Astrocyte (in vitro differentiated cells and primary cell): ENCODE data around the gene BRD4. TPM values are rescaled to one million over a fixed set of nuclear protein-coding genes. Genes with fewer than 3 reads are reported as not detected.

Source experiments
- DNase-seq: peaks from one replicate; pipeline ENCODE4 v3.0.0-alpha.2; 2010; ENCODE audit warnings: low read depth
- FAIRE-seq: peaks from 2 replicates; lab custom pipeline; 2011; peaks lifted over from hg19 to GRCh38; lab: Jason Lieb, UNC
- H2AFZ ChIP-seq: 2 replicates; pipeline ENCODE4 v1.6.0; 2012; ENCODE audit warnings: low read depth, low read length, inconsistent platforms
- H3K27ac ChIP-seq: 2 replicates; pipeline ENCODE4 v1.5.1; 2011; ENCODE audit warnings: low read depth, low read length, inconsistent platforms
- H3K27me3 ChIP-seq: 2 replicates; pipeline ENCODE4 v1.6.0; 2011; ENCODE audit warnings: low read length, inconsistent platforms; ENCODE audit not compliant: insufficient read depth
- H3K36me3 ChIP-seq: 2 replicates; pipeline ENCODE4 v1.5.1; 2011; ENCODE audit warnings: low read length, inconsistent platforms; ENCODE audit not compliant: insufficient read depth
- H3K4me1 ChIP-seq: 2 replicates; pipeline ENCODE4 v1.5.1; 2011; ENCODE audit warnings: low read length, inconsistent platforms; ENCODE audit not compliant: insufficient read depth
- H3K4me2 ChIP-seq: 2 replicates; pipeline ENCODE4 v1.6.0; 2012; ENCODE audit warnings: low read length, inconsistent platforms
- H3K4me3 ChIP-seq: 2 replicates; pipeline ENCODE4 v1.5.1; 2011; ENCODE audit warnings: low read depth, mild to moderate bottlenecking, low read length, inconsistent platforms; ENCODE audit not compliant: insufficient read depth
- H3K79me2 ChIP-seq: 2 replicates; pipeline ENCODE4 v1.6.0; 2012; ENCODE audit warnings: mild to moderate bottlenecking, low read length, inconsistent platforms; ENCODE audit not compliant: insufficient read depth
- H3K9ac ChIP-seq: 2 replicates; pipeline ENCODE4 v1.6.0; 2012; ENCODE audit warnings: mild to moderate bottlenecking, low read length, inconsistent platforms
- H3K9me3 ChIP-seq: 2 replicates; pipeline ENCODE4 v1.5.1; 2012; ENCODE audit warnings: low read depth, mild to moderate bottlenecking, low read length, inconsistent platforms; ENCODE audit not compliant: insufficient read depth
- H4K20me1 ChIP-seq: 2 replicates; pipeline ENCODE4 v1.6.0; 2012; ENCODE audit warnings: low read length, inconsistent platforms; ENCODE audit not compliant: insufficient read depth
- H3K27ac Mint-ChIP-seq: one replicate; pipeline ENCODE4 v1.8.0; 2021; ENCODE audit warnings: mild to moderate bottlenecking, mixed read lengths; ENCODE audit not compliant: unreplicated experiment
- H3K27me3 Mint-ChIP-seq: one replicate; pipeline ENCODE4 v1.8.0; 2021; ENCODE audit warnings: low read depth, mixed read lengths; ENCODE audit not compliant: unreplicated experiment
- H3K36me3 Mint-ChIP-seq: one replicate; pipeline ENCODE4 v1.8.0; 2021; ENCODE audit warnings: low read depth, mixed read lengths; ENCODE audit not compliant: unreplicated experiment
- H3K4me1 Mint-ChIP-seq: one replicate; pipeline ENCODE4 v1.8.0; 2021; ENCODE audit warnings: low read depth, mixed read lengths; ENCODE audit not compliant: unreplicated experiment
- H3K4me3 Mint-ChIP-seq: one replicate; pipeline ENCODE4 v1.8.0; 2021; ENCODE audit warnings: mild to moderate bottlenecking, moderate library complexity, mixed read lengths; ENCODE audit not compliant: unreplicated experiment
- H3K9me3 Mint-ChIP-seq: one replicate; pipeline ENCODE4 v1.8.0; 2021; ENCODE audit warnings: mild to moderate bottlenecking, mixed read lengths; ENCODE audit not compliant: unreplicated experiment
- EZH2 ChIP-seq: IDR thresholded peaks from 2 replicates; pipeline ENCODE4 v1.6.1; 2012; ENCODE audit warnings: mild to moderate bottlenecking, low read length, inconsistent platforms; ENCODE audit not compliant: insufficient read depth
- total RNA-seq: library from RNA; stranded (reverse); gene quantifications from 2 replicates; pipeline ENCODE4 v1.2.1, GENCODE V29; 2021
- TF ChIP-seq, protein P1 (sequence below): IDR thresholded peaks from 2 replicates; pipeline ENCODE4 v1.5.1; 2011; ENCODE audit warnings: low read depth, mild to moderate bottlenecking, inconsistent platforms, low read length, moderate library complexity; ENCODE audit not compliant: insufficient read depth

BRD4 gene
- total RNA-seq, 1 donor from 2014 or later, result 128 TPM

DNA sequence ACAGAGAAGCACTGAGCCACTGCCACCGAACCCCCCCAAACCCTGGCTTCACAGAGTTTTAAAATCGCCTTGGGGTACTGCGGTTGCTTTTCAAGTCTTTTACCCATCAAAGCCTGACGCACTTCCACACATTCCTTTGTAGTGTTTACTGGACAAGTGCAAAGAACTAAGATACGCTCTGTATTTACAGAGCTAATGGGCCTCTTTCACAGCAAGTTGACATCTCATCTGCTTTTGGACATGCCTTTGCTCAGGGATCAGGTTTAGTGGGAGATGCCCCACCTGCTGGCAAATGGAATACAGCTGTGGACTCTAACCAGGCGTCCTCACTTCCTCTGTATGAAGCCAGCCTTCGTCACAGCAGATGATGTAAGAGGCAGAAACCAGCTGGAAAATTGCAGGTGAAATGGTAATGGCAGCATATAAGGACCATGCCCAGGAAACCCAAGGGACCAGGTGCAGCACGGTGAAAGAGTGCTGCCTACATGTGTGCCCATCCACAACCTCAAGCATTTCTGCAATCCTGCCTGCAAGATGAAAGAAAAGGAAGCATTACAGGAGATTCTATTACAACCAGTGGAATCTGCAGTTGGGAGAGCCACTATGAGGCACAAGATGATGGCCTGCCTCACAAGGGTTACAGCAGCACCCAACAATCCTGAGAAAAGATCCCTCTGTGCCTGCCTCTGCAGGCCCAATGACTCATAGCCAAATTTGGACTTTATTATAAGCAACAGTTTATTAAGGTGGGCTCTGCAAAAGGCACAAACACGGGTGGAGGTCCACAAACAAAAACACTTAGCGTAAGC is 34.7 kb downstream of the BRD4 start:
- H3K4me3 Mint-ChIP-seq, result peak overlapping the region; percentile 40
- peaks cover 16% of the 10 kb centered on the region for H3K36me3 Mint-ChIP-seq
- peaks cover 77% of the 10 kb centered on the region for H3K4me1 Mint-ChIP-seq
- peak overlapping the region; percentile 98 for H3K27ac Mint-ChIP-seq
- TF ChIP-seq, protein P1, sequence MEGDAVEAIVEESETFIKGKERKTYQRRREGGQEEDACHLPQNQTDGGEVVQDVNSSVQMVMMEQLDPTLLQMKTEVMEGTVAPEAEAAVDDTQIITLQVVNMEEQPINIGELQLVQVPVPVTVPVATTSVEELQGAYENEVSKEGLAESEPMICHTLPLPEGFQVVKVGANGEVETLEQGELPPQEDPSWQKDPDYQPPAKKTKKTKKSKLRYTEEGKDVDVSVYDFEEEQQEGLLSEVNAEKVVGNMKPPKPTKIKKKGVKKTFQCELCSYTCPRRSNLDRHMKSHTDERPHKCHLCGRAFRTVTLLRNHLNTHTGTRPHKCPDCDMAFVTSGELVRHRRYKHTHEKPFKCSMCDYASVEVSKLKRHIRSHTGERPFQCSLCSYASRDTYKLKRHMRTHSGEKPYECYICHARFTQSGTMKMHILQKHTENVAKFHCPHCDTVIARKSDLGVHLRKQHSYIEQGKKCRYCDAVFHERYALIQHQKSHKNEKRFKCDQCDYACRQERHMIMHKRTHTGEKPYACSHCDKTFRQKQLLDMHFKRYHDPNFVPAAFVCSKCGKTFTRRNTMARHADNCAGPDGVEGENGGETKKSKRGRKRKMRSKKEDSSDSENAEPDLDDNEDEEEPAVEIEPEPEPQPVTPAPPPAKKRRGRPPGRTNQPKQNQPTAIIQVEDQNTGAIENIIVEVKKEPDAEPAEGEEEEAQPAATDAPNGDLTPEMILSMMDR, result no peak
- TF ChIP-seq EZH2, result no peak
- Histone ChIP-seq H3K4me3 (no peak overlapping the region), H3K36me3 (no peaks in the 10 kb centered on the region), H4K20me1 (peaks cover 95% of the 10 kb centered on the region), H3K9ac (no peak overlapping the region), H3K27ac (peak overlapping the region; percentile 41), H3K4me2 (peak overlapping the region; percentile 29), H3K79me2 (peaks cover 98% of the 10 kb centered on the region), H2AFZ (no peak overlapping the region), H3K9me3 (no peaks in the 10 kb centered on the region), H3K27me3 (no peaks in the 10 kb centered on the region), H3K4me1 (peaks cover 50% of the 10 kb centered on the region)
- no peaks in the 10 kb centered on the region for H3K27me3 Mint-ChIP-seq
- no peaks in the 10 kb centered on the region for H3K9me3 Mint-ChIP-seq
- FAIRE-seq, result no peak
- peak; percentile 64 for DNase-seq

DNA sequence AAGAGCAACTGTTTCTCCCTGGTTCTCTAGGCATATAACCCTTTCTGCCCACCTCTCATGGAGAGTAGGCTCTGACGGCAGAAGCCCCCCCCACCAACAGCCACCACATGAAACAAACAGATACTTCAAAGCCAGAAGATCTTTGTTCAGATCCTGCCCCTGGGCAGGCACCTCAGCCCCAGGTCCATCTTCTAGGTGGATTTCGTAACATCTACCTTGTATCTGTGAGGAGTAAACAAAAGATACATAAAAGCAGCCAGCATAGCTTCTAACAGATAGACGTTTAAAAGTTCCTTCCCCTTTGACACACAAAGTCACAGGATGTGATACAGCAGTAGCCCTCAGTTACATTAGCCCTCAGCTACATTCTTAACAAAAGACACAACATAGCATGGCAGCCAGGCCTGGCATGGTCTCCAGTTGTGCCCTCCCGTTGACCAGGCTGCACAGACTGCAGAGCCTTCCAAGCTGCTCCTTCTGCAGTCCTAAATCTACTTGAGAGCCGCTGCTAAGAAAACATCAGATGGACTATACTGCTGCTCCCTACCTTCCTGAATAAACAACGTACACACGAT is 35.4 kb downstream of the BRD4 start:
- H3K27ac ChIP-seq, result peak overlapping the region; percentile 5
- no peaks in the 10 kb centered on the region for H3K36me3 ChIP-seq
- H3K4me1 Mint-ChIP-seq, result peaks cover 78% of the 10 kb centered on the region
- H3K4me3 Mint-ChIP-seq, result no peak overlapping the region
- no peak overlapping the region for H2AFZ ChIP-seq
- TF ChIP-seq, protein P1, result no peak
- TF ChIP-seq EZH2, result no peak
- H3K9me3 ChIP-seq, result no peaks in the 10 kb centered on the region
- no peaks in the 10 kb centered on the region for H3K27me3 ChIP-seq
- peak overlapping the region; percentile 98 for H3K27ac Mint-ChIP-seq
- peaks cover 16% of the 10 kb centered on the region for H3K36me3 Mint-ChIP-seq
- FAIRE-seq (no peak), DNase-seq (no peak)
- H3K79me2 ChIP-seq, result peaks cover 97% of the 10 kb centered on the region
- H3K27me3 Mint-ChIP-seq, result no peaks in the 10 kb centered on the region
- H3K9me3 Mint-ChIP-seq, result no peaks in the 10 kb centered on the region
- no peak overlapping the region for H3K4me3 ChIP-seq
- H3K9ac ChIP-seq, result no peak overlapping the region
- peaks cover 95% of the 10 kb centered on the region for H4K20me1 ChIP-seq
- peak overlapping the region; percentile 29 for H3K4me2 ChIP-seq
- H3K4me1 ChIP-seq, result peaks cover 48% of the 10 kb centered on the region

DNA sequence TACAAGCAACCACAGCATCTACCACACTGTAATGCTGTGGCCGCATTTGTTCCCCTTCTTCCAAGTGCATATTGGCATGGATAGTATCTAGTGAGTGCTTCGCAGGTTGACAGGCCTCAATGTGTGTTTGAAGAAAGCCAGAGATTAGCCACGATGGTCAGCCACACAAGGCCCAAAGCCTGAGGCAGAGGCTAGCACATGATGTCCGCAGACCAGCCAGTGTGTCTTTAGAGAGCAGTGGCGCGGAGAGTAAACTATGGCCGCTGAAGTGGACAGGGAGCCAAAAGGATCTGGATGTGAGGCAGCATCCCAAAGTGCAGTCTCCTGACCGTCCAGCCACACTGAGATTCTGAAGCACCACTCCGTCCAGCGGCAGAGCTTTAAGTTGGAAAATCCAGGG is 36.0 kb downstream of the BRD4 start:
- FAIRE-seq, result no peak
- no peaks in the 10 kb centered on the region for H3K9me3 Mint-ChIP-seq
- H3K4me2 ChIP-seq, result no peak overlapping the region

More for the DNA sequence above, 36.0 kb downstream of the BRD4 start:
- DNase-seq, result no peak
- peak overlapping the region; percentile 5 for H3K27ac ChIP-seq
- no peaks in the 10 kb centered on the region for H3K9me3 ChIP-seq
- Mint-ChIP-seq H3K4me1 (peaks cover 84% of the 10 kb centered on the region), H3K4me3 (no peak overlapping the region), H3K36me3 (peaks cover 16% of the 10 kb centered on the region), H3K27me3 (no peaks in the 10 kb centered on the region), H3K27ac (peak overlapping the region; percentile 98)
- no peak overlapping the region for H3K9ac ChIP-seq
- TF ChIP-seq EZH2, result no peak
- H2AFZ ChIP-seq, result no peak overlapping the region
- H4K20me1 ChIP-seq, result peaks cover 97% of the 10 kb centered on the region
- H3K4me1 ChIP-seq, result peaks cover 54% of the 10 kb centered on the region
- H3K4me3 ChIP-seq, result no peak overlapping the region
- H3K27me3 ChIP-seq, result no peaks in the 10 kb centered on the region
- peaks cover 98% of the 10 kb centered on the region for H3K79me2 ChIP-seq
- no peaks in the 10 kb centered on the region for H3K36me3 ChIP-seq
